ENCODE results near the gene DHRS1.

The DHRS1 gene

DNA sequence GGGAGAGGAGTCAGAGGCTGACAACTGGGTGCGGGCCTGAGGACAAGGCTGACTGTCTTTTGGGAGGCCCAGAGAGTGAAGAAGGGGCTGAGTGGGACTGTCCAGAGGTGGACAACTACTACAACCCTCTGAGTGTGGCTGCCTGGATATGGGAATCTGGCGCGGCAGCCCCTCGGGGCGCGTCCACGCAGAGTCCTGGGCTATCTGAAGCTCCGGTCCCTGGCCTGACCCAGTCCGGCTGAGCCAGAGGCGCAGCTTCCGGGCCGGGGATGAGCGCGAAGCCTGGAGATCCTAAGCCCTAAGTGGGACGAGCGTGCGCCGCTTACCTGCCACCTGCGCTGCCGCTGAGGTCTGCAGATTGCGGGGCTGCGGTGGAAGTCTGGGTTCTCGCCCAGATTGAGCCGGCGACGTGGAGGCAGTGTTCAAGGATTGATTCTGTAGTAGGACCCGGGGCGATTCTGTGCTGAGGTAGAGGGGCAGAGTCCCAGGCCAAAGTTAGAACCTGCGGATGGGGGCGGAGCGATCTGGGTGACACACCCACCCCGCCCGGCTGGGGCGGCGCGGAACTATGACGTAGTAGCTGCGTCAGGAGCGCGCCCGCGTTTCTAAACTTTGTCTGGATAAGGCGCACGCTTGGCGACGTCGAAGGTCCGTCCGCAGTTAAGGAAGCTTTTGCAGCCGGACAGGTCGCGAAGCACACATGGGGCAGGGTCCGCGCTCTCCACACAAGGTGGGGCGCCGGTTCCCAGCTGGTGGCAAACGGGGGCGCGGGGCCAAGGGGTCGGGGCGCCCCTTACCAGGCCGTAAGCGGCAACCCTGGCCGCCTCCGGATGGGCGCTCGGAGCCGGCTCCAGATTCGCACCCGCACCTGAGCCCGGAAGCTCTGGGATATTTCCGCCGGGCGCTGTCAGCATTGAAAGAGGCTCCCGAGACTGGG, at the start of gene DHRS1, which contains the start of gene NOP9:
TSS of gene DHRS1 (minus strand) at position 526 of the 937 bp plus-strand sequence. CDS start 674 bp downstream, outside the sequence.
TSS of gene NOP9 (plus strand) at position 596 of the 937 bp plus-strand sequence. CDS start at position 701, 105 bp downstream.
- peak; percentile 93 for DNase-seq

DNA sequence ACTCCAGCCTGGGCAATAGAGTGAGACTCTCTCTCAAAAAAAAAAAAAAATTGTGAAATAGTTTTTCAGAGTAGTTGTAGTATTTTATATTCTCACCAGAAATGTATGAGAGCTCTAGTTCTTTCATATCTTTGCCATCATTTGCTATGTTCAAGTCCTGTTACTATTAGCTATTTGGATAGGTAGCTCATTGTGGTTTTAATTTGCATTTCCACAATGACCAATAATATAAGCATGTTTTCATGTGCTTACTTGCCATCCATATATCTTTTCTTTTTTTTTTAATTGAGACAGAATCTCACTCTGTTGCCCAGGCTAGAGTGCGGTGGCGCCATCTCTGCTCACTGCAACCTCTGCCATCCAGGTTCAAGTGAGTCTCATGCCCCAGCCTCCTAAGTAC, 48.6 kb upstream of the DHRS1 start:
- no peak for DNase-seq

GRCh38 chr14:24347134-24347533, 47.6 kb upstream of the DHRS1 start:
- DNase-seq = no peak

DNA sequence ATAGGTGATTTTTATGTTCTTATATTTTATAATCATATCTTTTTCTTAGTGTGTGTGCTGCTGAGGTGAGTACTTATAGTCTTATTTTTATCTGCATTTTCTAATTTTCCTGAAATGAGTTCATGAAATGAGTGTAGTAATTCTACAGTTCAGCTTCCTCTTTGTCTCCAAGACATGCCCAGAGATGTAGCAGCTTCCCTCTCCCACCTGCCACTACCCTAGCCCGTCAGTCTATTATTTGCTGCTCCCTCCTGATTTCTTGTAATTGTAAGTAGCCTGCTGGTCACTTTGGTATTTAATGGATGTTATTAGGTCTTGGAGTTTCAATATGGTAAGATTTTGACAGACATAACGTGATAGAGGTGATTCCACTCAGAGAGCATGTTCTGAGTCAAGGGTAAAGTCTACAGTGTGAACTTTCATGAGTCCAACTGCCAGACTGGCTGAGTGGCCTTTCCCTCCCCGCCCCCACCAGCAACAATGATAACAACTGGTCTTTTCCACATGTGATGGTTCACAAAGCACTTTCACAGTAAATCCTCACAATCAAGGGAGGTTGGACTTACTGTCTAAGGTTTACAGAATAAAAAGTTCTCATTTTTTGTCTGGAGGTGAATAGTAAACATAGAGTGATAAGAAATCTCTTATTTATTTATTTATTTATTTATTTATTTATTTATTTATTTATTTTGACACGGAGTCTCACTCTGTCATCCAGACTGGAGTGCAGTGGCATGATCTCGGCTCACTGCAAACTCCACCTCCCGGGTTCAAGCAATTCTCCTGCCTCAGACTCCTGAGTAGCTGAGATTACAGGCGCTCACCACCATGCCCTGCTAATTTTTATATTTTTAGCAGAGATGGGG, 44.4 kb upstream of the DHRS1 start:
- DNase-seq = no peak

GRCh38 chr14:24342889-24343288, 43.3 kb upstream of the DHRS1 start:
- no peak for DNase-seq

DNA sequence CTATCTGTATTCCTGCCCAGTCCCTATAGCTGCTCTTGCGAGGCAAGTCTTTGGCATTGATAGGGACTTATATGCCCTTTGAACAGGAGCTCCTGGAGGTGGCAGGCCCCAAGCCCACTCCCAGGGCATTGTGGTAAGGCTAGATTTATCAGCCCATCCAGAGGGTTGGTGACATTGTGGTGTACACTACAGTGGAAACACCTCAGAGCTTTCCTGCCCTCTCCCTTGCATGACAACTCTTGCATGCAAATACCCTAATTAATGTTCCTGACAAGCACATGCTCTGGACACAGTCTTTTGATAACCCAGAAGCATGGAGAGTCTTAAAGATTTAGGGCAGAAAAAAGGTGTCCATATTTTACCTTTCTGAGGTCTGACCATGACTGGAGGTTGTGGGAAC, 41.0 kb upstream of the DHRS1 start:
- DNase-seq = no peak

GRCh38 chr14:24339284-24340151, 39.9 kb upstream of the DHRS1 start, which contains the start of gene RIPK3:
Gene RIPK3 (minus strand): TSS chr14:24339991. CDS start chr14:24339826, 165 bp downstream.
- DNase-seq = no peak

DNA sequence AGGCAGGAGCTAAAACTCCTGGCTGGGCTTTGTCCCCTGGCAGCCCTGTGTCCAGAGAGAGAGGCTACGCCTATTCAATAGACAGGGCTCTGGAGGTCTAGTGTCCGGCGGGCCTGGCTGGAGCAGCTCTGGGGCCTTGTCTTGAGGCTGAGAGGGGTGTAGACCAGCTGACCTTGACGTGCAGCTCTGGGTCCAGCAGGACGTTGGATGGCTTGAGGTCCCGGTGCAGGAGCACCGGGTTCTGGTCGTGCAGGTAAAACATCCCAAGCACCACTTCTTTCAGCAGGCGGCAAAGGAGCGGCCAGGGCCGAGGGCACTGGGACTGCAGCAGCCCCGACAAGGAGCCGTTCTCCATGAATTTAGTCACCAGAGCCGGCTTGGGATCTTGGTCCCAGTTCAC, 39.3 kb upstream of the DHRS1 start:
- DNase-seq = no peak

- DNase-seq = no peak
These were observed 38.2 kb upstream of the DHRS1 start for GRCh38 chr14:24337824-24338175.

GRCh38 chr14:24337144-24337823, 37.7 kb upstream of the DHRS1 start:
- no peak for DNase-seq

DNA sequence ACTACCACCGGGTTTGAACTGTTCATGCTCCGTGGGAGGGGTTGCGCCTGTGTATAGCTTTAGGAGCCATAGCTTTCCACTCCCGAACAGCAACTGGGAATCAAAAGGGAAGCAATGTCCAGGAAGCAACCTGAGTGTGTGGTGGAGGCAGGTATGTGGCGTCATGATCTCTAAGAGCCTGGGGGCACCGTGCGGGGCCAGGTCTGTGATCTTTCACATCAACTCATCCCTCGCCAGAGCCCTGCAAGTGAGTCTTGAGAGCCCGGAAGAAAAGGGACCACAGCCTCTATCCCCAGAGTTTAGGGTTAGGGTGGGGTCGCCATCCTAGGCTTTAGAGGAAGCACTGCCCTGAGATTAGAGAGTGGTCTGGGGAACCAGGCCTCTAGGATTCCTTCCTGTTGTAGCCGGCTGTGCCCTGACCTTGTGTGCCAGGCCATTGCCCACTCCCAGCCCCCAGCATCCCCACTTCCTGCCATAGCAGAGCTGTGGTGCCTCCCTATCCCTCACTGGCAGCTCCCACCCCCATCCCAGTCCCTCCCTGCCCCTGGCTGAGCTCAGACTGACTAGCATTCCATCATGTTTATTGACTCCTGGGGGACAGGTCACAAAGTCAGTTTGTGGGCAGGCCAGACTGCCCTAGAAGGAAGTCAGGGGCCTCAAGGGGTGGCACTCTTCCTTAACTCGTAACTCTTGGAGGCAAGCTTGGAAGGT, 36.0 kb upstream of the DHRS1 start:
- DNase-seq = no peak

DNA sequence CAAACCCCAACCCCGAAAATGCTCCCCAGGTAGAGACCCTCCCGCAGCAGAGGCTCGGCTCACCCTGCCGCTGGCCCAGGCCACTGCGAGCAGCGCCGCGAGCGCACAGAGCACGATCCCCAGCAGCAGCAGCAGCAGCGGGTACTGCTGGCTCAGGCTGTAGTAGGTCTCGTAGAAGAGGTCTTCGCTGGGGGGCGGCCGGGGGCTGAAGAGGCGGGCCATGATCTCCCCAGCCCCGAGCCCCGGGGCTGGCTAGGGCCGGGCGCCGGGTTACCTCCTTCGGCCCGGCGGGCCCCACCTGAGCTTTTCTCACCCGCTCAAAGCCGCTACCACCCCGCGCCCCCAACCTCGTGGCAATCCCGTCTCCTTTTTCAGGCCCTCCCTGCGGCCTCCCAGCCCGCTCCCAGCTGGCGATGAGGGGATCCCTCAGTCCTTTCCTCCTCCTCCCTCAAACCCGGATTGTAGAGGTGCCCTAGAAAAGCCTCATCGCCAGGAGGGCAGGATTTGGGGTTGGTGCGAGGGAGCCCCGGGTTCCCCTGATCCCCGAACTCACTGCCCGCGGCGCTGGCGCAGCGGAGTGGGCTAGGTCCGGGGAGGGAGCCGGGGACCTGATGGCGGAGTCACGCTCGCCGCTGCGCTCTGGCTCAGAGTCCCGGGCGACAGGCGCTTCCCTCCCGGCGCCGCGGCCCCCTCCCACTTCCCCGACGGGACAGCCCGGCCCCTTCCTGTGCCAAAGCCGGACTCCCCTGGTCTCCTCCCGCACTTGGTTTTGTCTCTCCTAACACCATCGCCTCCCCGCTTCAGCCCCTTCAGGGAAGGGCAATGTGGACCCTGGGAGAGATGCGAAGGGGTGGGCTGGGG, 35.1 kb upstream of the DHRS1 start, which contains the start of gene ADCY4:
TSS of gene ADCY4 (minus strand) at position 641 of the 861 bp plus-strand sequence. CDS start at position 222, 419 bp downstream.
- no peak for DNase-seq

- DNase-seq = peak; percentile 61
These were observed 32.9 kb upstream of the DHRS1 start for GRCh38 chr14:24332268-24332993.

GRCh38 chr14:24331731-24332267, 32.2 kb upstream of the DHRS1 start:
- no peak for DNase-seq

GRCh38 chr14:24330973-24331674, 31.5 kb upstream of the DHRS1 start:
- DNase-seq = no peak

- no peak for DNase-seq
These were observed 30.2 kb upstream of the DHRS1 start for GRCh38 chr14:24329736-24330135.

DNA sequence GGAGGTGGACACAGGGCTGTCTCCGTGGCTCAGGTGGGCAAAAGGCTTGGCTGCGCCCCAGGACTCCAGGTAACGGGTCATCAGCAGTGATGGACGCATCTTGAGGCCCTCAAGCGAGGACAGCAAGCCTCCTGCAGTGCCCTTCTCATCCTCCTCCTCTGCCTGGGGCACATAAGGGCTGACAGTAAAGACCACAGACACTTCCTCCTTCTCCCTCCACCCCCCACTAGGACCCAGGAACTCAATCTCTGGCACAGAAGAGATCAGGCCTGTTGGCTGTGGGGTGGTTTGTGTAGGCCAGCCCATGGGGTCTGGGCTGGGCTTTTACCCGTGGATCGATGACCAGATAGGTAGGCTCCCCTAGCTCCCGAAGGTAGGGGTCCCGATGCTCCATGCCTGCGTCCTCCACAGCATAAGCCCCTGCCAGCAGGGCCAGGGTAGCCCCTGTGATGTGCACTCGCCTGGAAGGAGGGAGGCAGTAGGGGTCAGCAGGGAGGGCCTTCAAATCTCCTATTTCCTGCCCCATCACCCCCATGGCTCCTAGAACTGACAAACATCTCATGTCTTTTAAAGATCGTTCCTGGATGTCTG, 29.6 kb upstream of the DHRS1 start:
- peak; percentile 33 for DNase-seq

GRCh38 chr14:24327914-24328313, 28.3 kb upstream of the DHRS1 start:
- peak; percentile 32 for DNase-seq
